Endothelial cell (in vitro differentiated cells): ENCODE measurements around the gene THBD. TPM values are rescaled to one million over a fixed set of nuclear protein-coding genes. Genes with fewer than 3 reads are reported as not detected.

Experiments
- DNase-seq: peaks from one replicate; pipeline ENCODE4 v3.0.0; 2021; ENCODE audit warnings: low spot score
- H3K27ac Mint-ChIP-seq: one replicate; pipeline ENCODE4 v1.8.0; 2021; ENCODE audit warnings: mixed read lengths, inconsistent platforms; ENCODE audit not compliant: unreplicated experiment
- H3K27me3 Mint-ChIP-seq: one replicate; pipeline ENCODE4 v1.8.0; 2021; ENCODE audit warnings: mild to moderate bottlenecking, moderate library complexity, mixed read lengths, inconsistent platforms; ENCODE audit not compliant: unreplicated experiment
- H3K36me3 Mint-ChIP-seq: one replicate; pipeline ENCODE4 v1.8.0; 2021; ENCODE audit warnings: mild to moderate bottlenecking, low read depth, mixed read lengths, inconsistent platforms; ENCODE audit not compliant: unreplicated experiment
- H3K4me1 Mint-ChIP-seq: one replicate; pipeline ENCODE4 v1.8.0; 2021; ENCODE audit warnings: mild to moderate bottlenecking, mixed read lengths, inconsistent platforms; ENCODE audit not compliant: unreplicated experiment
- H3K4me3 Mint-ChIP-seq: one replicate; pipeline ENCODE4 v1.8.0; 2021; ENCODE audit warnings: mild to moderate bottlenecking, mixed read lengths, inconsistent platforms; ENCODE audit not compliant: unreplicated experiment
- H3K9me3 Mint-ChIP-seq: one replicate; pipeline ENCODE4 v1.8.0; 2021; ENCODE audit warnings: mixed read lengths, inconsistent platforms; ENCODE audit not compliant: unreplicated experiment
- CTCF ChIP-seq: fragments of 200-600 bp; sonication (generic); IDR thresholded peaks from one replicate; pipeline ENCODE4 v1.5.0; 2021; ENCODE audit warnings: antibody characterized with exemption; ENCODE audit not compliant: unreplicated experiment
- total RNA-seq: library from RNA; stranded (reverse); fragmentation: NEBNext Ultra II Directional; extraction: Animal tissue kit (Norgen Biotek cat#: 25700); gene quantifications from one replicate; pipeline ENCODE4 v1.2.1, GENCODE V29; 2021; ENCODE audit not compliant: unreplicated experiment

Gene THBD
- total RNA-seq, 1 donor from 2014 or later = 90.4 TPM

GRCh38 chr20:23069108-23069507 lies 19.6 kb upstream of the THBD start:
- no peaks in the 10 kb centered on the region for H3K9me3 Mint-ChIP-seq
- no peak for DNase-seq
- TF ChIP-seq CTCF = no peak
- H3K27ac Mint-ChIP-seq = no peak overlapping the region
- no peaks in the 10 kb centered on the region for H3K36me3 Mint-ChIP-seq
- no peak overlapping the region for H3K4me3 Mint-ChIP-seq
- no peaks in the 10 kb centered on the region for H3K27me3 Mint-ChIP-seq
- H3K4me1 Mint-ChIP-seq = peaks cover 17% of the 10 kb centered on the region

DNA sequence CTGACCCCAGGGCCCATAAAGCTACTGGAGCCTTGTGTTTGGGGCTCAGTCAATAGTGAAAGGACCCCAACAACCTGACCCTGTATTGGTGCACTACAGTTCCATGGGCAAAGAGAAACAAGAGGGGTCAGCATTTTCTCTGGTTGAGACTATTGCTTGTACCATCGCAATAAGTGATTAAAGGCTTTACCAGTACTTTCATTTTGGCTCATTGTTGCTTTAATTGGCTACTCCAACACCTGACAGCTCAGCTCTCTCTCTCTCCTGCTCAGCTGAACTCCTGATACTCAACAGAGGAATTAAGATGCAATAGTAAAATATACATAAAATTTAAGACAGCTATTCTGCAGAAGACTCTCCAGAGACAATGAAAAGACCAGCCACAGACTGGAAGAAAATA lies 18.8 kb upstream of the THBD start:
- no peaks in the 10 kb centered on the region for H3K27me3 Mint-ChIP-seq
- no peak for TF ChIP-seq CTCF
- no peak overlapping the region for H3K4me3 Mint-ChIP-seq

DNA sequence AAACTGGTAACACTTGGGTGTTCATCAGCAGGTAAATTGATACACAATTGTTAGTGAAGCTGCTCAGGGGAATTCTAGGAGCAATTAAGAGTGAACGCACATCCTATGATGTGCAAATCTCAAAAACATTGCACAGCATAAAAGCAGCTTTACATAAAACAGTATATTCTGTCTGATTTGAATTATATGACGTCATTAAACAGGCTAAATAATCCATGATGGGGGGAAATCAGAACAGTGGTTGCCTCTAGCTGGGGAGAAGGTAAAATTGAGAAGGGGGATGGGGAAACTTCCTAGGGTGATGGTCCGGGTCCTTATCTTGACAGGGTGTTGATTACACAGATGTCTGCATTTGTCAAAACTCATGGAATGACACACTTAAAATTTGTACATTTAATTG lies 17.3 kb upstream of the THBD start:
- Mint-ChIP-seq H3K4me3 (no peak overlapping the region), H3K9me3 (no peaks in the 10 kb centered on the region), H3K27ac (no peak overlapping the region), H3K36me3 (no peaks in the 10 kb centered on the region), H3K27me3 (no peaks in the 10 kb centered on the region), H3K4me1 (peaks cover 35% of the 10 kb centered on the region)
- no peak for TF ChIP-seq CTCF
- no peak for DNase-seq

More for the DNA sequence above, 18.8 kb upstream of the THBD start:
- H3K36me3 Mint-ChIP-seq = no peaks in the 10 kb centered on the region
- H3K27ac Mint-ChIP-seq = no peak overlapping the region
- peaks cover 23% of the 10 kb centered on the region for H3K4me1 Mint-ChIP-seq
- no peak for DNase-seq
- H3K9me3 Mint-ChIP-seq = no peaks in the 10 kb centered on the region

GRCh38 chr20:23065266-23066201 lies 16.1 kb upstream of the THBD start:
- no peak for TF ChIP-seq CTCF
- Mint-ChIP-seq H3K27ac (no peak overlapping the region), H3K9me3 (no peaks in the 10 kb centered on the region), H3K4me3 (no peak overlapping the region), H3K36me3 (no peaks in the 10 kb centered on the region), H3K27me3 (no peaks in the 10 kb centered on the region), H3K4me1 (peaks cover 41% of the 10 kb centered on the region)
- DNase-seq = no peak

DNA sequence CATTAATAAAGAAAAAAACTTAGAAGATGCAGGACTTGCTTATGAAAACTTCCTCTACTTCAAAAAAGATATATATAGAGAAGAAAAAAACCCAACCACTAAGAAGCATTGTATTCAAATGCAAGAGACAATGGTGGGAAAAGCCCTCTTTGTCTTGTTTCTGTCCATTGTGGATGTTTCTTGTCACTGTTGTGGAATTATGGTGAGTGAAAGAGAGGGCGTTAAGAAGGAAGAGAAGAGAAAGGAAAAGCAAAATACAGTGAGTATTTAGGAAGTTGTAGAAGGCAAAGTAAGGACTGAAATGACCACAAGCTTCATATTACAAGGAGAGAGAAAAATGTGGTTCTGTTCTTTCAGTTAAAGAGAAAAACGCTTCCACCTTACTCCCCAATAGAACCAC lies 14.1 kb upstream of the THBD start:
- H3K27me3 Mint-ChIP-seq = no peaks in the 10 kb centered on the region
- peak overlapping the region; percentile 80 for H3K27ac Mint-ChIP-seq
- H3K4me3 Mint-ChIP-seq = no peak overlapping the region
- H3K9me3 Mint-ChIP-seq = no peaks in the 10 kb centered on the region
- peaks cover 41% of the 10 kb centered on the region for H3K4me1 Mint-ChIP-seq
- no peaks in the 10 kb centered on the region for H3K36me3 Mint-ChIP-seq
- DNase-seq = no peak
- TF ChIP-seq CTCF = no peak
